ENCODE data around the gene NLRP4. TPM values are rescaled to one million over a fixed set of nuclear protein-coding genes. Genes with fewer than 3 reads are reported as not detected.

Gene NLRP4, protein sequence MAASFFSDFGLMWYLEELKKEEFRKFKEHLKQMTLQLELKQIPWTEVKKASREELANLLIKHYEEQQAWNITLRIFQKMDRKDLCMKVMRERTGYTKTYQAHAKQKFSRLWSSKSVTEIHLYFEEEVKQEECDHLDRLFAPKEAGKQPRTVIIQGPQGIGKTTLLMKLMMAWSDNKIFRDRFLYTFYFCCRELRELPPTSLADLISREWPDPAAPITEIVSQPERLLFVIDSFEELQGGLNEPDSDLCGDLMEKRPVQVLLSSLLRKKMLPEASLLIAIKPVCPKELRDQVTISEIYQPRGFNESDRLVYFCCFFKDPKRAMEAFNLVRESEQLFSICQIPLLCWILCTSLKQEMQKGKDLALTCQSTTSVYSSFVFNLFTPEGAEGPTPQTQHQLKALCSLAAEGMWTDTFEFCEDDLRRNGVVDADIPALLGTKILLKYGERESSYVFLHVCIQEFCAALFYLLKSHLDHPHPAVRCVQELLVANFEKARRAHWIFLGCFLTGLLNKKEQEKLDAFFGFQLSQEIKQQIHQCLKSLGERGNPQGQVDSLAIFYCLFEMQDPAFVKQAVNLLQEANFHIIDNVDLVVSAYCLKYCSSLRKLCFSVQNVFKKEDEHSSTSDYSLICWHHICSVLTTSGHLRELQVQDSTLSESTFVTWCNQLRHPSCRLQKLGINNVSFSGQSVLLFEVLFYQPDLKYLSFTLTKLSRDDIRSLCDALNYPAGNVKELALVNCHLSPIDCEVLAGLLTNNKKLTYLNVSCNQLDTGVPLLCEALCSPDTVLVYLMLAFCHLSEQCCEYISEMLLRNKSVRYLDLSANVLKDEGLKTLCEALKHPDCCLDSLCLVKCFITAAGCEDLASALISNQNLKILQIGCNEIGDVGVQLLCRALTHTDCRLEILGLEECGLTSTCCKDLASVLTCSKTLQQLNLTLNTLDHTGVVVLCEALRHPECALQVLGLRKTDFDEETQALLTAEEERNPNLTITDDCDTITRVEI
- not detected for total RNA-seq

DNA sequence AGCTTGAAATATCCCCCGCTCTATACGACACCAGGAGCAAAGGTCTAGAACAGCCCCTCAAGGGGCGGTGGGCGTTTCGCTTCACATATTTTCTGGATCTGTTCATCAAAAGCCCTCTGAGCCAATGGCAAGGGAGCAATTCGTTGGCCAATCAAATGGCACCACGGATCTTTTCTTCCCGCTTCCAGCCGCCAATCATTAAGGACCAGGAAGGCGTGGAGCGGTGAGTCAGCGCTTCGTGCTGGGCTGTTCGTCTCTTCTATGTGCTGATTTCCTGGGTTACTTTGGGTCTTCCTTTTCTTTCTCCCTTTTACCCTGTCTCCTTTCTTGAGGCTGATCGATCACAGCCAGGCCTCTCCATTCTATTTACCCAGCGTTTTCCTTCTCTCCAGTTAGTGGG lies at the start of gene NLRP4:
TSS of gene NLRP4 (plus strand) at position 201 of the 400 bp plus-strand sequence. CDS start 15,541 bp downstream, outside the sequence.
- CTCF ChIA-PET = no interaction called here
- no peak for ATAC-seq
- no peak within 1 kb of the TSS for H3K4me3 Mint-ChIP-seq
- peaks cover 7% of the 10 kb centered on the region for H3K9me3 Mint-ChIP-seq (ENCODE audit: low read depth)
- peaks cover 3% of the 10 kb centered on the region for H3K27me3 Mint-ChIP-seq
- peak; percentile 18 for DNase-seq
- H3K36me3 Mint-ChIP-seq = no peaks in the 10 kb centered on the region
- no peak within 1 kb of the TSS for H3K27ac Mint-ChIP-seq
- no peaks in the 10 kb centered on the region for H3K4me1 Mint-ChIP-seq

DNA sequence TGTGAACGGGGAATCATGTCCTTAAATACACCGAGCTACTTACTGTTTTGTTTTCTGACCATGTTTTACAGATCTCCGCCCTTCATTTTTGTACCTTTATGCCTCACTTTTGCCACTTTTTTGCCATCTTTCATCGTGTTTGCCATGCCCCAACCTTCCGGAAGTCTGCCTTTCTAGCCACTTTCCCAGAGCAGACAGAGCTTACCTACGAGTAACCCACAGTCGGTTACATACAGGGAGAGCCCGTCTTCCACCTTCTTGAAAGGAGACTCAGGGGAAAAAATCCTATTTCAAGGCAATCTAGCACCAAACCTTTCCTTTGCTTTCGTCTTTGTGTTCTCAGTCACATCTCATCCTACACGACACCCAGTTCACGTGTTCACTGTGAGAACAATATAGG lies 41.3 kb upstream of the NLRP4 start:
- Mint-ChIP-seq H3K36me3 (no peaks in the 10 kb centered on the region), H3K9me3 (ENCODE audit: low read depth) (peaks cover 5% of the 10 kb centered on the region), H3K27ac (no peak overlapping the region), H3K4me3 (no peak overlapping the region), H3K27me3 (no peaks in the 10 kb centered on the region), H3K4me1 (no peaks in the 10 kb centered on the region)
- DNase-seq (no peak), ATAC-seq (no peak)
- CTCF ChIA-PET = interaction anchor here (0.7 kb wide), 1 partner anchor 850 kb away, joined by 3 read pairs; no protein-coding TSS in a partner anchor

DNA sequence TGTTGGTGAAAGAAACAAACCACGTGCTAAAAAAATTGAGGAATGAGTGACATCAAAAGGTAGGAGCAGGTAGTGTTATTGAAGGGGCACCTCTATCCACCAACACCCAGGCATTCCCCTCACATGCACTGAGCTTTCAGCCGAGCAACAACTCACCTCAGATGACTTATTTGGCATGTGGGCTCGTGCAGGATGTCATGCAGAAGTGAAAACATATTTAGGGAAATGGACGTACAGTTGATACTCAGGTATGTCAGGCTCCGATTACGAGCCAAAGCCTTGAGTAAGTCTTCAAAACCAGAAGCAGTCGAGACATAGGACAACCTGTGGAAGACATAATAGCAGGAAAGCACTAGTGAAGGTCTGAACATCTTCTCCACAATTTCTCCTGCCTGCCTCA lies 34.9 kb upstream of the NLRP4 start:
- peaks cover 9% of the 10 kb centered on the region for H3K9me3 Mint-ChIP-seq (ENCODE audit: low read depth)
- CTCF ChIA-PET = no interaction called here

DNA sequence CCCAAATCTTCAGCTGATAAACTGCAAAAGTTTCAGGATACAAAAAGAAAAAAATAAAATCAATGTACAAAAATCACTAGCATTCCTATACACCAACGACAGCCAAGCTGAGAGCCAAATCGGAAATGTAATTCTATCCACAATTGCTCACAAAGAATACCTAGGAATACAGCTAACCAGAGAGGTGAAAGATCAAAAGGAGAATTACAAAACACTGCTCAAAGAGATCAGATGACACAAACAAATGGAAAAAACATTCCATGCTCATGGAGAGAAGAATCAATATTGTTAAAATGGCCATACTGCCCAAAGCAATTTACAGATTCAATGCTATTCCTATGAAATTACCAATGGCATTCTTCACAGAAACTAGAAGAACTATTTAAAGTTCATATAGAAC lies 34.1 kb upstream of the NLRP4 start:
- CTCF ChIA-PET = no interaction called here
- ATAC-seq (no peak), DNase-seq (no peak)
- H3K9me3 Mint-ChIP-seq (ENCODE audit: low read depth) = peaks cover 9% of the 10 kb centered on the region
- H3K4me3 Mint-ChIP-seq = no peak overlapping the region
- H3K36me3 Mint-ChIP-seq = no peaks in the 10 kb centered on the region
- H3K27ac Mint-ChIP-seq = no peak overlapping the region
- H3K27me3 Mint-ChIP-seq = no peaks in the 10 kb centered on the region
- no peaks in the 10 kb centered on the region for H3K4me1 Mint-ChIP-seq

More for the DNA sequence above, 34.9 kb upstream of the NLRP4 start:
- Mint-ChIP-seq H3K27ac (no peak overlapping the region), H3K4me1 (no peaks in the 10 kb centered on the region), H3K27me3 (no peaks in the 10 kb centered on the region), H3K4me3 (no peak overlapping the region), H3K36me3 (no peaks in the 10 kb centered on the region)
- DNase-seq (no peak), ATAC-seq (no peak)

DNA sequence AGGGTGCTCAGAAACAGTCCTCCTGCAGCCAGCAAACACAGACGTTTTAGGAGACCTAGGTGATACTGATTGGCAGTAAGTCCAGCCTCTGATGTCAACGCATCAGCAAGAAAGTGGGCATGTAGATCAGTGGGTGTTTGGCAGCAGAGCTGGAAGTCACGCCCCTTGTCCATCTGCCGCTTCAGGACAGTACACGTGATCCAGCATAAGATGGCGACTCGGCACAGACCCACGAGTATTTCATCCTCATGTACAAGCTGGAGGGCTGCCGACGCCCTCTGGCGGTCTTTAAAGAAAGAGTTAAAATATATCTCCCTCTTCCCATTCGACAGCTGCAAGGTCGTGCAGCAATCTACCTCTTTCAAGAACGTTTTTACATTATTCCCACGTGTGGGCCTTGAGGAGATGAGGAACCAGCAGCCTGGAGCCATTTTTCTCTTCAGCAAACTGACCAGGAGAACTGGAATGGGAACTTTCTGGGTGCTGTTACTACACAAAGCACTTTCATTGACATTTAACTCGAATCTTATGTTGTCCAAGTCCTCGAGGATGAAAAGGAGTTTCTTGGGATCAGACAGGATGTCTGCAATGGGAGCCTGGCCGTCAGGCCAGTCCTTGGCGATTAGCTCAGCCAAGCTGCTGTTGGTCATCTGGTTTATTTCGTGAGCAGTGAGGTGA lies 26.8 kb upstream of the NLRP4 start:
- peak; percentile 60 for ATAC-seq
- H3K27me3 Mint-ChIP-seq = no peaks in the 10 kb centered on the region
- H3K9me3 Mint-ChIP-seq (ENCODE audit: low read depth) = peaks cover 4% of the 10 kb centered on the region
- H3K27ac Mint-ChIP-seq = no peak overlapping the region
- peak; percentile 53 for DNase-seq
- no peak overlapping the region for H3K4me3 Mint-ChIP-seq
- CTCF ChIA-PET = interaction anchor here (1.1 to 1.7 kb wide), 5 partner anchors 106 to 256 kb away, joined by 3 to 13 read pairs (median 4); no protein-coding TSS in a partner anchor
- peaks cover 5% of the 10 kb centered on the region for H3K4me1 Mint-ChIP-seq
- H3K36me3 Mint-ChIP-seq = no peaks in the 10 kb centered on the region

DNA sequence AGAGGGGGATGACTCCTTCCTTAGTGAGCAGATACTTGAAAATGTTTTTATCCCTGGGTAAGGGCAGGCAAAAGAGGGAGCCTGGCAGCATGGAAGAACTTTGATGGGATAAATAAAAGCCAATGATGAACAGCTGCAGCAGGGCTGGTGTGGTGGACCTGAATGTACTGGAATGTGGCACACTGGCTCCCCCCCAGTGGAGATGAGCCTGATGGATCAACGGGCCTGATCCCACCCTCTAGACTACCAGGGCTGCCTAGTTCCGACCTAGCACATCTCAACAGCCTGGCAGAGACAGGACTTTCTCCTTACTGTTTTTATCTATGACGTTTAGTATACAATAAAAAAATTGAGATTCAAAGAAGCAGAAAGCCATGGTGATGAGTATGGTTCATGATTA lies 25.0 kb upstream of the NLRP4 start:
- no peaks in the 10 kb centered on the region for H3K27me3 Mint-ChIP-seq
- peaks cover 2% of the 10 kb centered on the region for H3K9me3 Mint-ChIP-seq (ENCODE audit: low read depth)
- no peak overlapping the region for H3K27ac Mint-ChIP-seq
- ATAC-seq (no peak), DNase-seq (no peak)
- no peak overlapping the region for H3K4me3 Mint-ChIP-seq
- H3K4me1 Mint-ChIP-seq = peaks cover 5% of the 10 kb centered on the region
- H3K36me3 Mint-ChIP-seq = no peaks in the 10 kb centered on the region
- CTCF ChIA-PET = interaction anchor here (1.7 kb wide), 1 partner anchor 108 kb away, joined by 8 read pairs; no protein-coding TSS in a partner anchor

DNA sequence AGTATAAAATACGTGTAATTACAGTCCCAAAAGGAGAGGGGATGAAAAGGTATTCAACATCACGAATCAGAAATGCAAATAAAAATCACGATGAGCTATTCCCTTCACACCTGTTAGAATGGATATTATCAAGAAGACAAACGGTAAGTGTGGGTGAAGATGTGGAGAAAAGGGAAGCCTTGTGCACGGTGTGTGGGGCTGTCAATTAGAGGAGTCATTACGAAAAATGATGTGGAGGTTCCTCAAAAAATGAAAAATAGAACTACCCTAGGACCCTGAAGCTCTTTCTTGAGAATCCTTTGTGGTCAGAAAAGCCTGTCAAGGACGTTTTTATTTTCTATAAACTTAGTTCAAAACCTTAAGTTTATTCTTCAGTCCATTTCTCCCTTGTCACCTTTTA lies 23.9 kb upstream of the NLRP4 start:
- Mint-ChIP-seq H3K36me3 (no peaks in the 10 kb centered on the region), H3K9me3 (ENCODE audit: low read depth) (peaks cover 3% of the 10 kb centered on the region), H3K4me1 (peaks cover 5% of the 10 kb centered on the region), H3K4me3 (no peak overlapping the region), H3K27me3 (no peaks in the 10 kb centered on the region), H3K27ac (no peak overlapping the region)
- no peak for DNase-seq
- no peak for ATAC-seq
- CTCF ChIA-PET = no interaction called here

DNA sequence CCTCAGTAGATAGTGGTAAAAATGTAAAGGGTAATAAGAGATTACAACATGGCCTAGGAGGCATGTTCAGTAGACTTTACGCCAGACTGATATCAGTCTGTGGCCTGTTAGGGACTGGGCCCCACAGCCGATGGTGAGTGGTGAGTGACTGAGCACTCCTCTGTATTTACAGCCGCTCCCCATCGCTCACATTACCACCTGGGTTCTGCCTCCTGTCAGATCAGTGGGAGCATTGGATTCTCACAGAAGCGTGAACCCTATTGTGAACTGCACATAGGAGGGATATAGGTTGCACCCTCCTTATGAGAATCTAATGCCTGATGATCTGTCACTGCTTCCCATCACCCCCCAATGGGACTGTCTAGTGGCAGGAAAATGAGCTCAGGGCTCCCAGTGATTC lies 22.4 kb upstream of the NLRP4 start:
- H3K4me1 Mint-ChIP-seq = peaks cover 5% of the 10 kb centered on the region
- ATAC-seq = no peak
- H3K27me3 Mint-ChIP-seq = no peaks in the 10 kb centered on the region
- H3K27ac Mint-ChIP-seq = no peak overlapping the region
- H3K4me3 Mint-ChIP-seq = no peak overlapping the region
- CTCF ChIA-PET = no interaction called here
- H3K9me3 Mint-ChIP-seq (ENCODE audit: low read depth) = peaks cover 4% of the 10 kb centered on the region
- no peak for DNase-seq
- H3K36me3 Mint-ChIP-seq = no peaks in the 10 kb centered on the region

DNA sequence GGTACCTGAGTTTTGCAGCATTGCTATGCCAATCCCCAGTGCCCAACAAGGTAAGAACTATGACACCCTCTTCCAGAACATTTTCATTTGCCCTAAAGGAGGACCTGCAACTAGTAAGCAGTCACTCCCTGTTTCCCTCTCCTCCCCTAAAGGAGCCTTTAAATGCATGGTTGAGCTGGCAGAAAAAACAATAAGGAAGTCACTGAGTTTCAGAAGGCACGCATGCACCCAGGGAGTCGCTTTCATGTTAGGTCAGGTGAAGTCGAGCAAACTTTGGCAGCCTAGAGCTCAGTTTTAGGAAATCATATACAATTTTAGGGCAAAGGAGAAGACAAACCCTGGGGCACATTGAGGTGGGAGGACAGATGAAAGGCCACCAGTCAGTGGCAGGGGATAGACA lies 16.3 kb upstream of the NLRP4 start:
- Mint-ChIP-seq H3K27ac (no peak overlapping the region), H3K9me3 (ENCODE audit: low read depth) (peaks cover 2% of the 10 kb centered on the region), H3K27me3 (no peaks in the 10 kb centered on the region), H3K4me3 (no peak overlapping the region), H3K4me1 (no peaks in the 10 kb centered on the region), H3K36me3 (no peaks in the 10 kb centered on the region)
- CTCF ChIA-PET = no interaction called here
- DNase-seq (no peak), ATAC-seq (no peak)

DNA sequence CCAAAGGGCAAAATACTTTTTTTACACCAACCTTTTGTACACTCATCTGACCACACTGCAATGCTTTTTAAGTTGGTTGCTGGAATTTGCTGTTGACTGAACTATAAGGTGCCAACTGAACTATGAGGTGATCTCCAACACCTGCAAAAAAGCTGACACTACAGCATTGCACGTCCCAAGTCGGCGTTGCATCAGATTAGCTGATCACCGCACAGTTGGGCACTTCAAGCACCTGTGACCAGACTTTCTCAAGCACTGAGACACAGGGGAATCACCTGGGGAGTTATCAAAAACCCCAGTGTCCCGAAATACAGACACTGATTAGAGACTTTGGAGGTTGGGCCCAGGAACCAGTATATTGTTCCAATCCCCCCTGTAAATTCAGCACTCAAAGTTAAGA lies 5.7 kb upstream of the NLRP4 start:
- H3K36me3 Mint-ChIP-seq = no peaks in the 10 kb centered on the region
- no peak overlapping the region for H3K27ac Mint-ChIP-seq
- CTCF ChIA-PET = no interaction called here
- no peak for DNase-seq
- peaks cover 8% of the 10 kb centered on the region for H3K9me3 Mint-ChIP-seq (ENCODE audit: low read depth)
- H3K4me1 Mint-ChIP-seq = no peaks in the 10 kb centered on the region
- H3K4me3 Mint-ChIP-seq = no peak overlapping the region
- peaks cover 3% of the 10 kb centered on the region for H3K27me3 Mint-ChIP-seq
- no peak for ATAC-seq

DNA sequence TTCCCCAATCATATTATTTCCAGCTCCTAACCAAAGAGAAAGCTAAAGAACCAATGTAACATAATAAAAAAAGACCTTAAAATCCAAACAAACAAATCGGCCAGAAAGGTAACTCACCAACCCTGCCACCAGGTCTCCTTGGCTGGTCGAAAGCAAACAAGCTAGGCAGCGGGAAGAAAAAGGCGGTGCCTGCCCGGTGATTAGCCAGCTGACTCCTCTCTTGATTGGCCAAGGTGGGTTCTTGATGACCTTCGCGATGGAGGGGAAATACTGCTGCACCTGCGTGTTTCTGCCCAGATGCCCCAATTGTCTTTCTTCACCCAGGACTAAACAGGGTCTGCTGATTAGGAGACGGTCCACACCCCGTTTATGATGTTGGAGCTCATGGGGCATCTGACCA lies 4.5 kb upstream of the NLRP4 start, which contains the start of gene NLRP11:
TSS of gene NLRP11 (minus strand) at position 154 of the 400 bp plus-strand sequence. CDS start 13,825 bp downstream, outside the sequence.
- DNase-seq = no peak
- H3K4me3 Mint-ChIP-seq = no peak within 1 kb of the TSS
- peaks cover 8% of the 10 kb centered on the region for H3K9me3 Mint-ChIP-seq (ENCODE audit: low read depth)
- ATAC-seq = no peak
- no peaks in the 10 kb centered on the region for H3K4me1 Mint-ChIP-seq
- CTCF ChIA-PET = no interaction called here
- no peak within 1 kb of the TSS for H3K27ac Mint-ChIP-seq
- peaks cover 3% of the 10 kb centered on the region for H3K27me3 Mint-ChIP-seq
- H3K36me3 Mint-ChIP-seq = no peaks in the 10 kb centered on the region

DNA sequence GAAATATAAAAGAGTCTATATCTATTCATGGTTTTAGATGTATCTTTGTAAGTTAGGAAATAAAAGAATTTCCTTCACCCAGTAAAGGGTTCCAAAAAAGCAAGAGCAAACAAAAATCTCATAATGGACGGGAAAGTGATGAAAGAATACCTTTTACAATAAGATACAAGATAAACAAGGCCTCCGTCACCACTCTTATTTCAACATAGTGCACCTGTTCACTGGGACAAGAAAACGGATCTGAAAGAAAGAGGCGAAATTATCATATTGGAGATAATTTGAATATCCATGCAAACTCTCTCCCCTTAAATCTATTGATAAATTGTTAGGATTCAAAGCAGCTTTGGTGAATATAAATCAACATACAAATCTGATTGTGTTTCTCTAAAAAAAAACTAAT lies 3.7 kb upstream of the NLRP4 start:
- no peaks in the 10 kb centered on the region for H3K4me1 Mint-ChIP-seq
- CTCF ChIA-PET = no interaction called here
- H3K4me3 Mint-ChIP-seq = no peak overlapping the region
- no peaks in the 10 kb centered on the region for H3K36me3 Mint-ChIP-seq
- DNase-seq (no peak), ATAC-seq (no peak)
- peaks cover 3% of the 10 kb centered on the region for H3K27me3 Mint-ChIP-seq
- peaks cover 8% of the 10 kb centered on the region for H3K9me3 Mint-ChIP-seq (ENCODE audit: low read depth)
- H3K27ac Mint-ChIP-seq = no peak overlapping the region

DNA sequence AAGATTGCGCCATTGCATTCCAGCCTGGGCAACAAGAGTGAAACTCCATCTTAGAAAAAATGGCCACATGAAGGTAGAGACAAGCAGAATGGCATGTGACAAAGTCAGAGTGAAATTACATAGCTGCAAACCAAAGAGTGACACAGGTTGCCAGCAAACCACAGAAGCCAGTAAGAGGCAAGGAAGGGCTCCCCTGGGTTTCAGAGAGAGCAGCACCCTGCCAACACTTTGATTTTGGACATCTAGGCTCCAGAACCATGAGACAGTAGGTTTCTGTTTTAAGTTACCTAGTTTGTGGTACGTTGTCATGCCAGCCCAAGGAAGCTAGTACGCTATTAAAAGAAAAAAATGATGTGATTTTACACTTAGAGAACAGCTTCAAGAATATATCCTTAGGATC lies 1.9 kb downstream of the NLRP4 start:
- H3K27ac Mint-ChIP-seq = no peak overlapping the region
- peaks cover 7% of the 10 kb centered on the region for H3K9me3 Mint-ChIP-seq (ENCODE audit: low read depth)
- H3K4me1 Mint-ChIP-seq = no peaks in the 10 kb centered on the region
- no peaks in the 10 kb centered on the region for H3K27me3 Mint-ChIP-seq
- DNase-seq (peak; percentile 12), ATAC-seq (no peak)
- no peaks in the 10 kb centered on the region for H3K36me3 Mint-ChIP-seq
- H3K4me3 Mint-ChIP-seq = no peak overlapping the region
- CTCF ChIA-PET = no interaction called here
